ELR (cell line): Measurements from ENCODE around the gene COL6A2.
"Not testable (repeated sequence)": the region's sequence is repeated elsewhere in the genome, so short reads cannot be mapped to it uniquely, and the experiment has no call there.

Source experiments
- DNase-seq: peaks from one replicate; pipeline ENCODE4 v3.0.0-alpha.2; 2015; ENCODE audit warnings: low read depth

COL6A2 gene

GRCh38 chr21:46097336-46098293 lies at the start of gene COL6A2:
Gene COL6A2, plus strand, starts transcription at chr21:46098112.
- peak; percentile 74 for DNase-seq

GRCh38 chr21:46048926-46049889 lies 48.7 kb upstream of the COL6A2 start:
- DNase-seq = peak; percentile 98

- DNase-seq = no peak
Measured at GRCh38 chr21:46049890-46050667, 47.8 kb upstream of the COL6A2 start.

DNA sequence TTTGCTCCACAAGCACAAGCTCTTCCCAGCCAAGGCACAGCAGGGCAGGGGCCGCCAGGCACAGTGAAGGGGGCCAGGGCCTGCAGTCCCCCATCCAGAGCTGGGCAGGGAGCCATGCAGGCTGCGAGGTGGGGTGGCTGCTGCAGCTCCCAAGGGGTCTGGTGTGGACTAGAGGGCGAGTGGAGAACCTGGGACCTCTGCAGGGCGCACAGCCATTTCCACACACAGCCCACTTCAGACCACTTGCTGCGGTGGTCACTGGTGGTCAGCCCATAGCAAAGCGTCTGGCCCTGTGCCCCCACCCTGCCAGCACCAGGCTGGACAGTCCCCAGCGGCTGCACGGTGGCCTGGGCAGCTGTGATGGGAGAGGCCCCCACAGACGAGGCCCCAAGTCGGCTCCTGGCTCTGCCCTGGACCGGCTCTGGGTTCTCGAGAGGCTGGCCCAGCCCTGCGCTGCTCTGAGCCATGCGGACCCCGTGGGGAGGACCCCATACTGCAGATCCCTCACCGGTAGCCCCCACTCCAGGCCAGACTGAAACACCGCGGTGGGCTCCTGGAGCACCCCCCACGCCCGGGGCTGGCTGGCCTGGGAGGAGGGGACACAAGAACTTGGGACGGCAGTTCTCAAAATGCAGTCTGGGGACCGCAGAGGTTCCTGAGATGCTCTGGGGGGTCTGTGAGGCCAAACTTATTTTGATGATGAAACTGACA lies 47.1 kb upstream of the COL6A2 start:
- DNase-seq = no peak

GRCh38 chr21:46051379-46051770 lies 46.5 kb upstream of the COL6A2 start:
- DNase-seq = no peak

DNA sequence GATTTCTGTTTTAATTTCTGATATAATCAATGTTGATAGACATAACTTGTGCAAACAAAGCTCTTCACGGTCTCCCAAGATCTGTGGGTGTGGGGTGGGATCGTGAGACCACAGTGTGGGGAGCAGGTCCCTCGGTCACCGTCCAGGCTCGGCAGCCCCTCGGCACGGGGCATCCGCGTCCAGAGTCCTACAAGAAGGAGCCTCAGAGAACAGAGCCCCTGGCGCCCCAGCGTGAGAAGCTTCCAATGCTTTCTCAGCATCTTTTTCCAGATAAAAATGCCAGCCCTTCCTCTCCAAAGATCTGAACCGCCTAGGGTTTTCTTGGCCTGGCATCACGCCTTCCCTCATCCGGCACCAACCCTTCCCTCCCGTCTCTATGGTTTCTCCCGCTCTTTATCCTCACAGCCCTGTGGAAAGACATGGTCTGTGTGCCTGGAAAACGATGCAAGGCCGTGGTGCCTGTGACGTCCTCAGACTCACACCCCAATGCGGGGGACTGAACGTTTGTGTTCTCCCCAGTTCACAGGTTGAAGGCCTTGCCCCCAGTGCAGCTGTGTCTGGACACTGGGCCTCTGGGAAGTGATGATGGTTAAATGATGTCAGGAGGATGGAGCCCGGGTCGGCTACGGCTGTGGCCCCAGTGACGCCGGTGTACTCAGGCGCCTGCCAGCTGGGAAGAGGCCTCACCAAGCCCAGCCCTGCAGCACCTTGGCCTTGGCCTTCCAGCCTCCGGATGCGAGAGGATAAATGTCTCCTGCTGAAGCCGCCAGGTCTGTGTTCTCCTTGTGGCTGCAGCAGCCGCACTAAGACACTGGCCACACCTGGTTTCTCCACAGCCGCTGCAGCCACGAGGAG lies 45.9 kb upstream of the COL6A2 start:
- DNase-seq = no peak

GRCh38 chr21:46052703-46053651 lies 44.9 kb upstream of the COL6A2 start:
- peak; percentile 92 for DNase-seq

GRCh38 chr21:46054031-46054430 lies 43.9 kb upstream of the COL6A2 start:
- DNase-seq = no peak

DNA sequence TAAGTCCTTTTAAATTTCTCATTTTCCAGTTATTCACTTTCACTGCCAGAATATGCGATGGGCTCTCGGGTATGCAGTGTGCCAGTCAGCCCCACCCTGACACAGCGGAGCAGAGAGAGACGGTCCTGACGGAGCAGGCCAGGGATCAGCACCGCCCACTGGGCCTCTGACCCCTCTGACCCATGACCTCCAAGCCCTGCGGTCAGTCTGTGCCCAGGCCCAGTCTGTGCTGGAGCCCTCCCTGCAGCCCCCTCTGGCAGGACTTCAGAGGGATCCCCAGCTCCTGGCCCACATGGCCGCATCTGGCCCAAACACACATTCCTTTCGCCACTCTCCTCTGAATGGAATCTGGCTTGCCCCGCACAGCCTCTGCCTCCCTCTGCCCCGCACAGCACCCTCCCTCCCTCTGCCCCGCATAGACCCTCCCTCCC lies 43.4 kb upstream of the COL6A2 start:
- DNase-seq = peak; percentile 45

- DNase-seq = no peak
Measured at GRCh38 chr21:46055863-46056281, 42.0 kb upstream of the COL6A2 start.

- DNase-seq = peak; percentile 81
Measured at GRCh38 chr21:46056450-46056903, 41.4 kb upstream of the COL6A2 start.

GRCh38 chr21:46057111-46057709 lies 40.7 kb upstream of the COL6A2 start:
- DNase-seq = no peak

- DNase-seq = no peak
Measured at GRCh38 chr21:46057710-46058241, 40.1 kb upstream of the COL6A2 start.

DNA sequence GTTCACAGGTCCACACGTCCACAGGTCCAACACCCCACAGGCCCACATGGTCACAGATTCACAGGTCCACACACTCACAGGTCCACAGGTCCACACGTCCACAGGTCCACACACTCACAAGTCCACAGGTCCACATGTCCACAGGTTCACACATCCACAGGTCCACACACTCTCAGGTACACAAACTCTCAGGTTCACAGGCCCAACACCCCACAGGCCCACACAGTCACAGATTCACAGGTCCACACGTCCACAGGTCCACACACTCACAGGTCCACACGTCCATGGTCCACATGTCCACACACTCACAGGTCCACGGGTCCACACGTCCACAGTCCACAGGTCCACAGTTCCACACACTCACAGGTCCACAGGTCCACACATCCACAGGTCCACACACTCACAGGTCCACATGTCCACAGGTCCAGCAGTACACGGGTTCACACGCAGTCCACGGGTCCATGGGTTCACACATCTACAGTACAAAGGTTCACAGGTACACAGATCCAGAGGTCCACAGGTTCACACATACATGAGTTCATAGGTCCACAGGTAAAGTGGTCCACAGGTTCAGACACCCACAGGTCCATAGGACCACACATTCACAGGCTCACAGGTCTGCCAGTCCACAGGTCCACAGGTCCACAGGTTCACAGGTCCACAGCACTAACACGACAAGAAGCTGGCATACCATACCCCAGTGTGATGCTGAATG lies 39.3 kb upstream of the COL6A2 start:
- no peak for DNase-seq

GRCh38 chr21:46059195-46059594 lies 38.7 kb upstream of the COL6A2 start:
- no peak for DNase-seq

DNA sequence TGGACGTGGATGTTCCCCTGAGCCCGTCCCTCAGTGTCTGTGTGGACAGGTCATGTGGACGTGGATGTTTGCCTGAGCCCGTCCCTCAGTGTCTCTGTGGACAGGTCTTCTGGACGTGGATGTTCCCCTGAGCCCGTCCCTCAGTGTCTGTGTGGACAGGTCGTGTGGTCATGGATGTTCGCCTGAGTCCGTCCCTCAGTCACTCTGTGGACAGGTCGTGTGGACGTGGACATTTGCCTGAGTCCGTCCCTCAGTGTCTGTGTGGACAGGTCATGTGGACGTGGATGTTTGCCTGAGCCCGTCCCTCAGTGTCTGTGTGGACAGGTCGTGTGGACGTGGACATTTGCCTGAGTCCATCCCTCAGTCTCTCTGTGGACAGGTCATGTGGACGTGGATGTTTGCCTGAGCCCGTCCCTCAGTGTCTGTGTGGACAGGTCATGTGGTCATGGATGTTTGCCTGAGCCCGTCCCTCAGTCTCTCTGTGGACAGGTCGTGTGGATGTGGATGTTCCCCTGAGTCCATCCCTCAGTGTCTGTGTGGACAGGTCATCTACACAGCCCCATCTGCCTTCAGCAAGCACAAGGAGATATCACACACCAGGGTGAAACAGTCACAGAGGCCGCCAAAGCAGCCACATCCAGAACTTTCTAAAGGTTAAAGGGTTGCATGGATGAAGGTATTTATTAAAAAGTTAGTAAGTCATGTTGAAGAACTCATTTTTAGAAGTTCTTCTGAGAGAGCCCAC lies 38.0 kb upstream of the COL6A2 start:
- DNase-seq = not testable (repeated sequence)

- peak; percentile 99 for DNase-seq
Measured at GRCh38 chr21:46060596-46061061, 37.3 kb upstream of the COL6A2 start.
